IMR-90 (cell line): ENCODE results near the gene AFG1L. TPM values are rescaled to one million over a fixed set of nuclear protein-coding genes. Genes with fewer than 3 reads are reported as not detected.

Experiments
- ATAC-seq: fragments of 200-7000 bp; cut with Tn5 transposase; 2 replicates; pipeline ENCODE4 v1.9.1; 2020; ENCODE audit warnings: low read depth, mild to moderate bottlenecking, moderate library complexity
- BruUV-seq: library from RNA; stranded (reverse); fragments of 400-500 nt; replicated peaks from 2 replicates; lab custom pipeline; 2021; lab: Mats Ljungman, UMichigan
- CTCF ChIA-PET: fragments of 300-600 bp; formaldehyde crosslinking; extraction: SDS; loops from one replicate; lab custom pipeline; 2021; ENCODE audit warnings: antibody characterized with exemption; lab: Yijun Ruan, JAX
- POLR2A ChIA-PET: fragments of 300-600 bp; sonication (Branson Sonifier 250); formaldehyde crosslinking; loops from one replicate; lab custom pipeline; 2022; ENCODE audit warnings: antibody characterized with exemption; ENCODE audit not compliant: unreplicated experiment; lab: Charles Lee
- DNase-seq: peaks from one replicate; pipeline ENCODE4 v3.0.0; 2013
- H2AFZ ChIP-seq: replicated peaks from 2 replicates; pipeline ENCODE3; 2013; ENCODE audit warnings: low read length, mild to moderate bottlenecking; ENCODE audit not compliant: poor library complexity
- H2AK5ac ChIP-seq: 2 replicates; pipeline ENCODE4 v1.6.1; 2013; ENCODE audit warnings: low read depth, low read length, inconsistent platforms
- H2AK9ac ChIP-seq: replicated peaks from 2 replicates; pipeline ENCODE3; 2013; ENCODE audit warnings: mild to moderate bottlenecking, low read depth, low read length, moderate library complexity; ENCODE audit not compliant: poor library complexity
- H2BK120ac ChIP-seq: 2 replicates; pipeline ENCODE4 v1.6.1; 2013; ENCODE audit warnings: low read depth, low read length, inconsistent platforms
- H2BK15ac ChIP-seq: 3 replicates; pipeline ENCODE4 v1.6.1; 2013; ENCODE audit warnings: low read depth, low read length, inconsistent platforms
- H2BK20ac ChIP-seq: 2 replicates; pipeline ENCODE4 v1.6.1; 2013; ENCODE audit warnings: low read depth, mild to moderate bottlenecking, inconsistent platforms, low read length, moderate library complexity
- H2BK5ac ChIP-seq: 2 replicates; pipeline ENCODE4 v1.6.1; 2013; ENCODE audit warnings: mild to moderate bottlenecking, low read depth, low read length, inconsistent platforms; ENCODE audit not compliant: poor library complexity, severe bottlenecking
- H3K14ac ChIP-seq: replicated peaks from 2 replicates; pipeline ENCODE4 v1.6.1; 2013; ENCODE audit warnings: low read depth, low read length, inconsistent platforms
- H3K18ac ChIP-seq: 2 replicates; pipeline ENCODE4 v1.6.1; 2013; ENCODE audit warnings: low read depth, low read length, control low read depth
- H3K23ac ChIP-seq: 2 replicates; pipeline ENCODE4 v1.6.1; 2013; ENCODE audit warnings: low read depth, low read length, inconsistent platforms
- H3K27ac ChIP-seq: 2 replicates; pipeline ENCODE4 v1.5.1; 2013; ENCODE audit warnings: mild to moderate bottlenecking, control low read depth, low read length; ENCODE audit not compliant: insufficient read depth
- H3K27me3 ChIP-seq: 2 replicates; pipeline ENCODE4 v1.6.1; 2013; ENCODE audit warnings: low read length; ENCODE audit not compliant: control insufficient read depth, insufficient read depth
- H3K36me3 ChIP-seq: 2 replicates; pipeline ENCODE4 v1.6.1; 2013; ENCODE audit warnings: low read length, mixed read lengths; ENCODE audit not compliant: control insufficient read depth, insufficient read depth
- H3K4ac ChIP-seq: 2 replicates; pipeline ENCODE4 v1.6.1; 2013; ENCODE audit warnings: low read depth, low read length, inconsistent platforms
- H3K4me1 ChIP-seq: 2 replicates; pipeline ENCODE4 v1.6.1; 2013; ENCODE audit warnings: low read length, mixed read lengths; ENCODE audit not compliant: control insufficient read depth, insufficient read depth
- H3K4me2 ChIP-seq: 2 replicates; pipeline ENCODE4 v1.6.1; 2013; ENCODE audit warnings: low read depth, mild to moderate bottlenecking, control low read depth, low read length, moderate library complexity
- H3K4me3 ChIP-seq: 2 replicates; pipeline ENCODE4 v1.5.1; 2013; ENCODE audit warnings: low read depth, mild to moderate bottlenecking, control low read depth, low read length, moderate library complexity; ENCODE audit not compliant: insufficient read depth
- H3K56ac ChIP-seq: 2 replicates; pipeline ENCODE4 v1.6.1; 2013; ENCODE audit warnings: low read length, inconsistent platforms; ENCODE audit not compliant: insufficient read depth; ENCODE audit errors: extremely low read depth
- H3K79me1 ChIP-seq, 2 experiments: 2 replicates each; pipeline ENCODE4 v1.6.1; 2013; ENCODE audit warnings: low read length in 2 of 2, inconsistent platforms in 1 of 2, low read depth in 1 of 2
- H3K9ac ChIP-seq: 2 replicates; pipeline ENCODE4 v1.6.1; 2013; ENCODE audit warnings: low read depth, low read length, control low read depth
- H3K9me1 ChIP-seq: 2 replicates; pipeline ENCODE4 v1.6.1; 2013; ENCODE audit warnings: low read length, inconsistent platforms; ENCODE audit not compliant: insufficient read depth
- H3K9me3 ChIP-seq: 2 replicates; pipeline ENCODE4 v1.6.1; 2013; ENCODE audit warnings: low read length; ENCODE audit not compliant: control insufficient read depth, insufficient read depth
- H4K20me1 ChIP-seq: 2 replicates; pipeline ENCODE4 v1.6.1; 2013; ENCODE audit warnings: low read length, inconsistent platforms; ENCODE audit not compliant: insufficient read depth
- H4K5ac ChIP-seq: 2 replicates; pipeline ENCODE4 v1.6.1; 2013; ENCODE audit warnings: mild to moderate bottlenecking, low read depth, low read length, control low read depth
- H4K8ac ChIP-seq, 2 experiments: 2 replicates each; pipeline ENCODE4 v1.6.1; 2013; ENCODE audit warnings: low read depth in 2 of 2, low read length in 2 of 2, control low read depth in 1 of 2, inconsistent platforms in 1 of 2
- H4K91ac ChIP-seq: 2 replicates; pipeline ENCODE4 v1.6.1; 2013; ENCODE audit warnings: low read depth, low read length, inconsistent platforms; ENCODE audit not compliant: insufficient read depth
- WGBS, 2 experiments: methylation state at CpG; one replicate each; pipeline versions ENCODE4 v1.1.5 to v1.1.7; 2013; ENCODE audit warnings: missing lambda C conversion rate in 2 of 2; ENCODE audit not compliant: insufficient read length in 1 of 2; ENCODE audit errors: extremely low coverage in 2 of 2; 5-methylcytosine and 5-hydroxymethylcytosine counted together
- dilution Hi-C: fragments of 300-500 bp; cut with HindIII; formaldehyde crosslinking; loops from one replicate; pipeline ENCODE4 v1.14.3; 2018; ENCODE audit warnings: low sequenced_read_pairs; ENCODE audit not compliant: unreplicated experiment
- in situ Hi-C: fragments of 300-500 bp; cut with MboI; formaldehyde crosslinking; loops from 3 replicates; pipeline ENCODE4 v1.14.3; 2019; ENCODE audit warnings: low sequenced_read_pairs, inconsistent platforms, mixed read lengths
- intact Hi-C: fragments of 100-400 bp; cut with micrococcal nuclease; formaldehyde crosslinking; loops from 2 replicates; pipeline ENCODE4 v1.10.0; 2022
- polyA plus RNA-seq, 3 experiments: library from polyadenylated mRNA; depleted of rRNA; stranded (reverse); fragments of >200 nt; gene quantifications; 2 replicates each; pipeline ENCODE4 v1.2.3, GENCODE V29; 2012; ENCODE audit warnings: low replicate concordance in 1 of 3
- total RNA-seq: library from RNA; depleted of rRNA; stranded (reverse); fragments of >200 nt; gene quantifications from 2 replicates; pipeline ENCODE4 v1.2.3, GENCODE V29; 2012
- TF ChIP-seq, protein P1 (sequence below): fragments of 150-350 bp; IDR thresholded peaks from 2 replicates; pipeline ENCODE4 v1.6.1; 2016; ENCODE audit warnings: low read depth, mild to moderate bottlenecking, low read length, moderate library complexity, borderline replicate concordance

AFG1L gene
- total and polyA plus RNA-seq, 2 of the 4 experiments (the other 2 are of a cell fraction) = 1.0 to 2.0 TPM

DNA sequence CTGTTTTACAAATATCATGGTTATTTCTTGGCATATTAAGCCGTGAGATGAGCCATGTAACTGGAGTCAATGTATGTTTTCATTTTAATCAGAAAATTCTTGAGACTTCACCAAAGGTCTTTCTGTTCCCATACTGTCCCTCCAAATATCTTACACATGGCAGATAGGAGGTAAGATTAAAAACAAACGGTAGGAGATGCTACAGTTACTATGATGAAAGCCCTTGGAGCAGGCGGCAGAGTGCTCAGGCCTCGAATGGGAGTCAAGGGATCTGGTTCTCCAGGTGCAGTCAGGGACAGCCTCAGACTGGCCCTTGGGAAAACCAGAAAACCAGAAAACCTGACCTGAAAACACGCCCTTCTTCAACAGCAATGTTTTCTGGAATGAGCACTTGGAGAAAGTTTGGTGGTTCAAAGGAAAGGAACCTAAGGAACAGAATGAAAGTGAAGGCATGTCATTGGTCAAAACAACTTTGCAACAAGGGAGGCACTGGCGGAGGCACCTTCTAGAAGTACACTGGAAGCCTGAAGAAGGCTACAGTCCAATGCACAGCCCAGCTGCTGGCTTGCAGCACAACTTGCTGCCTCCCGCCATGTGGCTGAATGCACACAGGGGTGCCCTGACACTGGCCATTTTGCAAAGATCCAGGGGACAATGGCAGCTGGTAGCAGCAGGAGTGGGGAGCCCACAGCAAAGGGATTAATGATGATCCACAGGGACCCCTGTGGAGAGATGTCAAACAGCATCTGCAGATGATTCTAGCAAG is 248.5 kb downstream of the AFG1L start:
- Histone ChIP-seq H3K27me3 (no peaks in the 10 kb centered on the region), H3K36me3 (no peaks in the 10 kb centered on the region), H2AK9ac (no peak overlapping the region), H3K56ac (no peak overlapping the region), H3K14ac (no peak overlapping the region), H3K79me1 (no peaks in the 10 kb centered on the region), H2BK15ac (0 out of 3 replicates have a peak overlapping the region, but pooled peaks have one; percentile 7), H3K9me3 (no peaks in the 10 kb centered on the region), H2AK5ac (peak overlapping the region; percentile 50; the same call in 1 of the 2 replicates), H2BK20ac (no peak overlapping the region), H3K9ac (no peak overlapping the region), H3K27ac (no peak overlapping the region), H3K18ac (no peak overlapping the region), H3K23ac (0 out of 2 replicates have a peak overlapping the region, but pooled peaks have one; percentile 7), H3K4me2 (no peak overlapping the region), H2AFZ (peak overlapping the region; percentile 24), H3K4me3 (no peak overlapping the region), H2BK120ac (no peak overlapping the region), H3K4me1 (peaks cover 10% of the 10 kb centered on the region), H2BK5ac (no peak overlapping the region), H4K91ac (no peak overlapping the region), H4K8ac (no peak overlapping the region), H3K4ac (no peak overlapping the region), H3K9me1 (peaks cover 4% of the 10 kb centered on the region; the same call in 1 of the 2 replicates), H4K20me1 (no peaks in the 10 kb centered on the region), H4K5ac (no peak overlapping the region; the same call in 1 of the 2 replicates)
- CTCF ChIA-PET = interaction anchor here (1.6 to 3.2 kb wide), 3 partner anchors 350 to 529 kb away, joined by 5 to 24 read pairs (median 18); no protein-coding TSS in a partner anchor
- dilution Hi-C loops (loop anchor here (25.0 kb wide), 1 partner anchor 519 kb away; no protein-coding TSS in a partner anchor), intact Hi-C loops (loop anchor here (5.0 kb wide), 1 partner anchor 464 kb away; no protein-coding TSS in a partner anchor), in situ Hi-C loops (loop anchor here (5.0 to 25.0 kb wide), 4 partner anchors 294 to 844 kb away; partner anchors contain the start of gene CD164)
- WGBS, 2 experiments = 83% methylated on average over 1 of the region's 7 CpGs; no CpG with 5 or more reads in 1 of the 2 experiments
- no TSS peak for BruUV-seq
- no peak for DNase-seq
- TF ChIP-seq, protein P1, sequence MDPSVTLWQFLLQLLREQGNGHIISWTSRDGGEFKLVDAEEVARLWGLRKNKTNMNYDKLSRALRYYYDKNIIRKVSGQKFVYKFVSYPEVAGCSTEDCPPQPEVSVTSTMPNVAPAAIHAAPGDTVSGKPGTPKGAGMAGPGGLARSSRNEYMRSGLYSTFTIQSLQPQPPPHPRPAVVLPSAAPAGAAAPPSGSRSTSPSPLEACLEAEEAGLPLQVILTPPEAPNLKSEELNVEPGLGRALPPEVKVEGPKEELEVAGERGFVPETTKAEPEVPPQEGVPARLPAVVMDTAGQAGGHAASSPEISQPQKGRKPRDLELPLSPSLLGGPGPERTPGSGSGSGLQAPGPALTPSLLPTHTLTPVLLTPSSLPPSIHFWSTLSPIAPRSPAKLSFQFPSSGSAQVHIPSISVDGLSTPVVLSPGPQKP = no peak
- ATAC-seq = no peak
- POLR2A ChIA-PET = no interaction called here
